Activated naive CD4-positive, alpha-beta T cell treated with anti-CD3 and anti-CD28 coated beads, Interleukin-2, amount 50 U/mL, for 24 hours (primary cell): ENCODE results near the gene ANKHD1.
"Not testable (repeated sequence)": the region's sequence is repeated elsewhere in the genome, so short reads cannot be mapped to it uniquely, and the experiment has no call there.

Experiments
- H3K27ac Mint-ChIP-seq: one replicate; pipeline ENCODE4 v1.8.0; 2021; ENCODE audit warnings: mild to moderate bottlenecking, mixed read lengths
- H3K27me3 Mint-ChIP-seq: one replicate; pipeline ENCODE4 v1.8.0; 2021; ENCODE audit warnings: mixed read lengths
- H3K36me3 Mint-ChIP-seq: one replicate; pipeline ENCODE4 v1.8.0; 2021; ENCODE audit warnings: mixed read lengths
- H3K4me1 Mint-ChIP-seq: one replicate; pipeline ENCODE4 v1.8.0; 2021; ENCODE audit warnings: mixed read lengths
- H3K4me3 Mint-ChIP-seq: one replicate; pipeline ENCODE4 v1.8.0; 2021; ENCODE audit warnings: mild to moderate bottlenecking, mixed read lengths
- H3K9me3 Mint-ChIP-seq: one replicate; pipeline ENCODE4 v1.8.0; 2021; ENCODE audit warnings: mixed read lengths

The ANKHD1 gene

GRCh38 chr5:140400730-140401361 lies 787 bp upstream of the ANKHD1 start:
- peak overlapping the region; percentile 91 for H3K27ac Mint-ChIP-seq
- H3K9me3 Mint-ChIP-seq = no peaks in the 10 kb centered on the region
- H3K4me3 Mint-ChIP-seq = no peak overlapping the region
- H3K4me1 Mint-ChIP-seq = peaks cover 25% of the 10 kb centered on the region
- peaks cover 6% of the 10 kb centered on the region for H3K36me3 Mint-ChIP-seq
- H3K27me3 Mint-ChIP-seq = no peaks in the 10 kb centered on the region

GRCh38 chr5:140402258-140403074 lies 833 bp downstream of the ANKHD1 start:
- no peaks in the 10 kb centered on the region for H3K9me3 Mint-ChIP-seq
- H3K27ac Mint-ChIP-seq = peak overlapping the region; percentile 23
- H3K27me3 Mint-ChIP-seq = no peaks in the 10 kb centered on the region
- H3K36me3 Mint-ChIP-seq = peaks cover 8% of the 10 kb centered on the region
- H3K4me3 Mint-ChIP-seq = no peak overlapping the region
- peaks cover 34% of the 10 kb centered on the region for H3K4me1 Mint-ChIP-seq

DNA sequence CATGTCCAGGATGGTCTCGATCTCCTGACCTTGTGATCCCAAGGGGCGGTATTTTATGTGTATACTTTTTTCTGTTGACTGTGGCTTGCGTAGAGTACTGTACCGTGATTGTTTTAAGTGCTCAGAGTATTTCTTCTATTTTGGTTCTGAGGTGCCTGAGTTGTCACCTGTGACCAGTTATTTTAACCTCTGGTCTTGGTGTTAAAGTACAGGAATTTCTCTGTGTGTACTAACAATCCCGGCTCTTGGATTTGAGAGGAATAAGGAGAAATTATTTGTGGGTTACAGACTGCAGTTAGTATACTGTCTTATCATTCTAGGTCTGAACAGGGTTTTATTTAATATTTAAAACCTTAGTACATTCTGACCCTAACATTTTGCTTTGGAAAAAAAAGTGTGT lies 2.0 kb downstream of the ANKHD1 start:
- Mint-ChIP-seq H3K36me3 (peaks cover 8% of the 10 kb centered on the region), H3K4me1 (peaks cover 44% of the 10 kb centered on the region), H3K27ac (peak overlapping the region; percentile 57), H3K4me3 (no peak overlapping the region), H3K27me3 (no peaks in the 10 kb centered on the region), H3K9me3 (no peaks in the 10 kb centered on the region)

DNA sequence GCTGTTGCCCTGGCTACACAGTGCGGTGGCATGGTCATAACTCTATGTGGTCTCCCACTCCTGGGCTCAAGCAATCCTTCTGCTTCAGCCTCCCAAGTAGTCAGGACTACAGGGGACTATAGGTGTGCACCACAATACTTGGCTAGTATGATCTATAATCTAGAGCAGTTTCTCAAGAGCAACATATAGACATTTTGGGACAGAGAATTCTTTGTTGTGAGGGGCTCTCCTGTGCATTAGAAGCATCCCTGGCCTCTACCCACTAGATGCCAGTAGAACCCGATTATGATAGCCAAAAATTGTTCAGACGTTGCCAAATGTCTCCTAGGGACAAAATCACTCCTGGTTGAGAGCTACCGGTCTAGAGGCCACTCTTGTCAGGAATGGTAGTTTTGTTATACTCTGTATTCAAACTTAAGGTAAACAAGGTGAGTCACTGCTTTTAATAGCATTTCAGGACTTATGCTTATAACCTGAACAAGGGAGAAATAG lies 7.2 kb downstream of the ANKHD1 start:
- Mint-ChIP-seq H3K4me1 (peaks cover 64% of the 10 kb centered on the region), H3K27me3 (no peaks in the 10 kb centered on the region), H3K36me3 (peaks cover 7% of the 10 kb centered on the region), H3K27ac (peak overlapping the region; percentile 23), H3K9me3 (no peaks in the 10 kb centered on the region), H3K4me3 (peak overlapping the region; percentile 36)

GRCh38 chr5:140413230-140413629 lies 11.6 kb downstream of the ANKHD1 start:
- H3K36me3 Mint-ChIP-seq = peaks cover 9% of the 10 kb centered on the region
- H3K4me1 Mint-ChIP-seq = peaks cover 49% of the 10 kb centered on the region
- H3K9me3 Mint-ChIP-seq = no peaks in the 10 kb centered on the region
- H3K27ac Mint-ChIP-seq = no peak overlapping the region
- peak overlapping the region; percentile 26 for H3K4me3 Mint-ChIP-seq
- H3K27me3 Mint-ChIP-seq = no peaks in the 10 kb centered on the region

GRCh38 chr5:140417235-140417634 lies 15.6 kb downstream of the ANKHD1 start:
- no peak overlapping the region for H3K27ac Mint-ChIP-seq
- no peak overlapping the region for H3K4me3 Mint-ChIP-seq
- H3K9me3 Mint-ChIP-seq = no peaks in the 10 kb centered on the region
- no peaks in the 10 kb centered on the region for H3K27me3 Mint-ChIP-seq
- peaks cover 66% of the 10 kb centered on the region for H3K4me1 Mint-ChIP-seq
- peaks cover 22% of the 10 kb centered on the region for H3K36me3 Mint-ChIP-seq

GRCh38 chr5:140418862-140419520 lies 17.4 kb downstream of the ANKHD1 start:
- H3K36me3 Mint-ChIP-seq = peaks cover 21% of the 10 kb centered on the region
- peak overlapping the region; percentile 19 for H3K4me3 Mint-ChIP-seq
- peak overlapping the region; percentile 1 for H3K27ac Mint-ChIP-seq
- no peaks in the 10 kb centered on the region for H3K9me3 Mint-ChIP-seq
- H3K27me3 Mint-ChIP-seq = no peaks in the 10 kb centered on the region
- H3K4me1 Mint-ChIP-seq = peaks cover 65% of the 10 kb centered on the region

GRCh38 chr5:140420226-140420570 lies 18.6 kb downstream of the ANKHD1 start:
- Mint-ChIP-seq H3K27ac (peak overlapping the region; percentile 53), H3K27me3 (no peaks in the 10 kb centered on the region), H3K4me1 (peaks cover 75% of the 10 kb centered on the region), H3K9me3 (no peaks in the 10 kb centered on the region), H3K36me3 (peaks cover 19% of the 10 kb centered on the region), H3K4me3 (peak overlapping the region; percentile 26)

DNA sequence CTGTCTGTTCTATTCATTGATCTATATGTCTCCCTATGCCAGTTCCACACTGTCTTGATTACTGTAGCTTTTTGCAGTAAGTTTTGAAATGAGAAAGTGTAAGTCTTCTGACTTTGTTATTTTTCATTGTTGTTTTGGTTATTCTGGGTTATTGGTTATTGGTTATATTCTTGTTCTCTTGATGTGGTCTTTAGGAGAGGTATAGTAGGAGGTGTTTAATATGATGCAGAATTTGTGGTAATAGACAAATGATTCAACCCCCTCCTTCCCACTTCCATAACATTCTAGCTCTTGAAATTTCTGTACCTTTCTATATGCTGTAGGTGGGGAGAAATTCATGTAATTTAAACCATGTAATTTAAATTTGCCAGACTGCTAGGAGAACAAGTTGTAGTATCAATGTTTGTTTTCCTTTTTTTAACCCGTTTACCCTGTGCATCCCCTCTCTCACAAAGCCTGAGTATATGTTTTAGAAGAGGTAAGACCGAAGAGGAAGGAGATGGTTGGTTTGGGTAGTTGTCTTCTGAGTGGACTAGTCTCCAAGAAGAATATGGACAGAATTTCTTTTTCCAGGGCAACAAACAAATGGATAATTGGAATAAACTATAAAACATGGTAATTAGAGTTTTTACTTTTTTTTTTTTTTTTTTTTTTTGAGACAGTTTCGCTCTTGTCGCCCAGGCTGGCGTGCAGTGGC lies 19.2 kb downstream of the ANKHD1 start:
- no peaks in the 10 kb centered on the region for H3K27me3 Mint-ChIP-seq
- peaks cover 21% of the 10 kb centered on the region for H3K36me3 Mint-ChIP-seq

GRCh38 chr5:140421375-140421774 lies 19.7 kb downstream of the ANKHD1 start:
- not testable (repeated sequence) for H3K4me3 Mint-ChIP-seq, H3K27me3 Mint-ChIP-seq, H3K9me3 Mint-ChIP-seq, H3K27ac Mint-ChIP-seq
- H3K4me1 Mint-ChIP-seq = peaks cover 76% of the 10 kb centered on the region
- peaks cover 17% of the 10 kb centered on the region for H3K36me3 Mint-ChIP-seq

More for the DNA sequence above, 19.2 kb downstream of the ANKHD1 start:
- H3K4me1 Mint-ChIP-seq = peaks cover 80% of the 10 kb centered on the region
- no peaks in the 10 kb centered on the region for H3K9me3 Mint-ChIP-seq
- H3K27ac Mint-ChIP-seq = peak overlapping the region; percentile 63
- H3K4me3 Mint-ChIP-seq = peak overlapping the region; percentile 26

DNA sequence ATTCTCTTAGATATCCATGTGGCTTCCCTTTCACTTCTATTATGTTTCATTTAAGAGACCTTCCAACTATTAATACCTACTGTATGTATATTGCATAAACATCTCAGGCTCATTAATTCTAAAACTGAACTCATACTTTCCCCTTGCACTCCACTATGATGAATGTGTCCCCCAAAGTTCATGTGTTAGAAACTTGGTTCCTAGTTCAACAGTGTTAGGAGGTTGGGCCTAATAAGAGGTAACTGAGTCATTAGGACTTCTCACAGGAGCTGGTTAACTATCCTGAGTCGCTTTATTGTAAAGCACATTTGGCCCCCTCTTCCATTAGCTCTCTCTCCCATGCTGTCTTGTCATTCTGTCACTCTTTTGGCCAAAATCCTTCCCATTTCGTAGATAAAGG lies 22.0 kb downstream of the ANKHD1 start:
- H3K27ac Mint-ChIP-seq = no peak overlapping the region

DNA sequence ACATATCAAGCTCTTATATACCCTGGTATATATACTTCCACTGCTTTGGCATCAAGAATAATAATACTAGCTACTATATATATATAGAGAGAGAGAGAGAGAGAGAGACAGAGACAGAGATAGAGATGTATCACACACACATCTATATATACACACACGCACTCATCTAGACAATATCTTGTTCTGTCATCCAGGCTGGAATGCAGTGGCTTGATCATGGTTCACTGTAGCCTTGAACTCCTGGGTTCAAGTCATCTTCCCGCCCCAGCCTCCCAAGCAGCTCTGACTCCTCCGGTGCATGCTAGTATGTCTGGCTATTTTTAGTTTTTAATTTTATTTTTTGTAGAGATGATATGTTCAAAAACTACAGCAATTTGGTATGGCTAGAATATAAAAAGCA lies 22.5 kb downstream of the ANKHD1 start:
- Mint-ChIP-seq H3K27ac (no peak overlapping the region), H3K4me1 (peaks cover 63% of the 10 kb centered on the region), H3K27me3 (no peaks in the 10 kb centered on the region), H3K4me3 (no peak overlapping the region), H3K9me3 (no peaks in the 10 kb centered on the region), H3K36me3 (peaks cover 13% of the 10 kb centered on the region)

More for the DNA sequence above, 22.0 kb downstream of the ANKHD1 start:
- Mint-ChIP-seq H3K4me1 (peaks cover 68% of the 10 kb centered on the region), H3K4me3 (no peak overlapping the region), H3K36me3 (peaks cover 13% of the 10 kb centered on the region), H3K9me3 (no peaks in the 10 kb centered on the region), H3K27me3 (no peaks in the 10 kb centered on the region)

DNA sequence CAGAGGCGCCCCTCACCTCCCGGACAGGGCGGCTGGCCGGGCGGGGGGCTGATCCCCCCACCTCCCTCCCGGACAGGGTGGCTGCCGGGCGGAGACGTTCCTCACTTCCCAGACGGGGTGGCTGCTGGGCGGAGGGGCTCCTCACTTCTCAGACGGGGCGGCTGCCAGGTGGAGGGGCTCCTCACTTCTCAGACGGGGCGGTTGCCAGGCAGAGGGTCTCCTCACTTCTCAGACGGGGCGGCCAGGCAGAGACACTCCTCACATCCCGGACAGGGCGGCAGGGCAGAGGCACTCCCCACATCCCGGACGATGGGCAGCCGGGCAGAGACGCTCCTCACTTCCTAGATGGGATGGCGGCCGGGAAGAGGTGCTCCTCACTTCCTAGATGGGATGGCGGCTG lies 26.1 kb downstream of the ANKHD1 start:
- H3K9me3 Mint-ChIP-seq, H3K4me3 Mint-ChIP-seq, H3K27ac Mint-ChIP-seq, H3K27me3 Mint-ChIP-seq: not testable (repeated sequence)
- peaks cover 60% of the 10 kb centered on the region for H3K4me1 Mint-ChIP-seq
- H3K36me3 Mint-ChIP-seq = peaks cover 11% of the 10 kb centered on the region

- no peaks in the 10 kb centered on the region for H3K27me3 Mint-ChIP-seq
- H3K4me1 Mint-ChIP-seq = peaks cover 53% of the 10 kb centered on the region
- no peak overlapping the region for H3K4me3 Mint-ChIP-seq
- H3K36me3 Mint-ChIP-seq = peaks cover 9% of the 10 kb centered on the region
- no peaks in the 10 kb centered on the region for H3K9me3 Mint-ChIP-seq
- H3K27ac Mint-ChIP-seq = peak overlapping the region; percentile 62
These were observed 28.1 kb downstream of the ANKHD1 start for GRCh38 chr5:140429724-140430123.

DNA sequence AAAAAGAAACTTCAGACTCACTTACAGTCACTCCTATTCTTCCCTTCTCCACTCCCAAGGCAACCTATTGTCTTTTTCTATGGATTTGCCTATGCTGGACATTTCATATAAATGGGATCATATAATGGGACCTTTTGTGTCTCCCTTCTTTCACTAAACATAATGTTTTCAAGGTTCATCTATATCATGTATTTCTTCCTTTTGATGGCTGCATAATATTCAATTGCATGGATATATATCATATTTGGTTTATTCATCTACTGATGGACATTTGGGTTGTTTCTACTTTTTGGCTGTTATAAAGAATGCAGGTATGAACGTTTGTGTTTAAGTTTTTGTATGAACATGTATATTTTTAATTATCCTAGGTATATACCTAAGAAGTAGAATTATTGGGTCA lies 30.6 kb downstream of the ANKHD1 start:
- H3K27me3 Mint-ChIP-seq = no peaks in the 10 kb centered on the region
- H3K27ac Mint-ChIP-seq = no peak overlapping the region
- H3K36me3 Mint-ChIP-seq = peaks cover 10% of the 10 kb centered on the region
- H3K9me3 Mint-ChIP-seq = no peaks in the 10 kb centered on the region
- H3K4me3 Mint-ChIP-seq = no peak overlapping the region
- peaks cover 42% of the 10 kb centered on the region for H3K4me1 Mint-ChIP-seq
